ENCODE data around the gene SRPX. TPM values are rescaled to one million over a fixed set of nuclear protein-coding genes. Genes with fewer than 3 reads are reported as not detected.

The SRPX gene
- total and polyA plus RNA-seq, 2 donors from 2014 or later = 6.1 to 39.2 TPM

DNA sequence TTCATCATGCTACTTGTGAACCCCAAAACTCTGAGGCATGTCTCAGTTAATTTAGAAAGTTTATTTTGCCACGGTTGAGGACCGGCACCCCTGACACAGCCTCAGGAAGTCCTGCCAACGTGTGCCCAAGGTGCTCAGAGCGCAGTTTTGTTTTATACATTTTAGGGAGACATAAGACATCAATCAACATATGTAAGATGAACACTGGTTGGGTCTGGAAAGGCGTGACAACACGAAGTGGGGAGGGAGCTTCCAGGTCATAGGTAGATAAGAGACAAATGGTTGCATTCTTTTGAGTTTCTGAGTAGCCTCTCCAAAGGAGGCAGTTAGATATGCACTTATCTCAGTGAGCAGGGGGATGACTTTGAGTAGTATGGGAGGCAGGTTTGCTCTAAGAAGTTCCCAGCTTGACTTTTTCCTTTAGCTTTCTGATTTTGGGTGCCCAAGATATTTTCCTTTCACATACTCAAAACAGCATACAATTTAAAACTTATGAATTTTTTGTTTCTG lies 115.4 kb downstream of the SRPX start:
- DNase-seq = no peak
- Histone ChIP-seq H3K9ac (ENCODE audit: low read length in 3 of 3) (no peak overlapping the region), H3K4me1 (ENCODE audit: control insufficient read depth in 2 of 3, insufficient read depth in 2 of 3, low read depth in 1 of 3, low read length in 3 of 3) (no peaks in the 10 kb centered on the region), H3K27ac (ENCODE audit: low read depth in 2 of 2, low read length in 2 of 2) (no peak overlapping the region), H3K36me3 (ENCODE audit: control insufficient read depth in 2 of 3, insufficient read depth in 3 of 3, low read length in 3 of 3) (no peaks in the 10 kb centered on the region), H3K9me3 (ENCODE audit: control insufficient read depth in 2 of 3, insufficient read depth in 1 of 3, low read length in 3 of 3) (no peaks in the 10 kb centered on the region), H3K27me3 (ENCODE audit: control insufficient read depth, insufficient read depth, low read length) (no peaks in the 10 kb centered on the region), H3K4me3 (ENCODE audit: low read length in 3 of 3) (no peak overlapping the region)
- intact Hi-C loops (cut with DNase I) = no loop called here
- no peak for FAIRE-seq
- no peak for TF ChIP-seq CTCF (IDR thresholded peaks at IDR 0.05; ENCODE audit: borderline replicate concordance, extremely low read depth, insufficient read depth)

DNA sequence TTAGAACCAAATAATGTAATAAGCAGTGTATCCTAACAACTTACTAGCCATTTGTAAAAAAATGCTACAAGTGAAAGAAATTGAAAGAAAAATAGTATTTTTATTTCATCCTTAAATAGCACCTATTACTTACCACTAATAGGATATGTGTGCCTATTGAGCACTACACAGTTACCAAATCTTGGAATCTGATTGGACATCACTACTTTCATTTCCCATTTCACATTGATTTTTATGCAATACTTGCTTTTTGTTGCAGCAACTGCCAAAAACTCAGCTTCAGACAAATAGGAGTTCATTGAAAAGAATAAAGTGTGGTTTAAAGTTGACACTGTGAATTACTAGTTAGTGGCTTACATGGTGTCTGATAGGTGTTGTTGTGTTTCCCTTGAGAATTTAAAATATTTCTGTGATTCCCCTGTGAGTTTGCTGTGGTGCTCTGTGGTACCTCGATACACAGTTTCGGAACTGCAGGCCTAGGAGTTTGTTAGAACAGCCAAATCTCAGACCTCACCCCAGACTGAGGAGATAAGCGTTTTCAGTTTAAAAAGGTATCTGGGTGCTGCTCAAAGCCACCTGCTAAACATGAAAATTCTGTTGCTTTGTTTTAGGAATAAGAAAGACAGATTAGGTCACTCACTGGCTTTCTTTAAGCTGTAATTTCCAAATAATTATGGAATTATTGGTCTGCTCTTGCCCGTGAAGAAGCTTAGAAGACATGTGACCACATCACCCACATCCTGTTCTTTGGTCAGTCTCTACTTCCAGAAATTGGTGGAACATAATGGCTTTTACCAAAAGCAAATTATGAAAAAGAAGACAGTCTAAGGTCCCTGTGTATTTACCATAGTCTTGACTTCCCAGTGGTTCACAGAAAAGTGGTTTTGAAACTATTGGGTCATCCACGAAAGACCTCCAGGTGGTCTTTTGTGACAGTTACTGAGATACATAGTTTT lies 116.5 kb downstream of the SRPX start:
- FAIRE-seq (no peak), DNase-seq (no peak)
- no peaks in the 10 kb centered on the region for H3K27me3 ChIP-seq (ENCODE audit: control insufficient read depth, insufficient read depth, low read length)
- no peaks in the 10 kb centered on the region for H3K4me1 ChIP-seq (ENCODE audit: control insufficient read depth in 2 of 3, insufficient read depth in 2 of 3, low read depth in 1 of 3, low read length in 3 of 3)
- TF ChIP-seq CTCF (IDR thresholded peaks at IDR 0.05; ENCODE audit: borderline replicate concordance, extremely low read depth, insufficient read depth) = no peak
- no peak overlapping the region for H3K4me3 ChIP-seq (ENCODE audit: low read length in 3 of 3)
- no peak overlapping the region for H3K9ac ChIP-seq (ENCODE audit: low read length in 3 of 3)
- no peaks in the 10 kb centered on the region for H3K36me3 ChIP-seq (ENCODE audit: control insufficient read depth in 2 of 3, insufficient read depth in 3 of 3, low read length in 3 of 3)
- H3K27ac ChIP-seq (ENCODE audit: low read depth in 2 of 2, low read length in 2 of 2) = no peak overlapping the region
- H3K9me3 ChIP-seq (ENCODE audit: control insufficient read depth in 2 of 3, insufficient read depth in 1 of 3, low read length in 3 of 3) = peaks cover 0 to 2% (median 0%) of the 10 kb centered on the region in 3 donors
- intact Hi-C loops (cut with DNase I) = no loop called here

- Histone ChIP-seq H3K9ac (ENCODE audit: low read length in 3 of 3) (no peak overlapping the region), H3K4me3 (ENCODE audit: low read length in 3 of 3) (no peak overlapping the region), H3K27me3 (ENCODE audit: control insufficient read depth, insufficient read depth, low read length) (no peaks in the 10 kb centered on the region), H3K36me3 (ENCODE audit: control insufficient read depth in 2 of 3, insufficient read depth in 3 of 3, low read length in 3 of 3) (no peaks in the 10 kb centered on the region), H3K9me3 (ENCODE audit: control insufficient read depth in 2 of 3, insufficient read depth in 1 of 3, low read length in 3 of 3) (peaks cover 0 to 2% (median 0%) of the 10 kb centered on the region in 3 donors), H3K27ac (ENCODE audit: low read depth in 2 of 2, low read length in 2 of 2) (no peak overlapping the region), H3K4me1 (ENCODE audit: control insufficient read depth in 2 of 3, insufficient read depth in 2 of 3, low read depth in 1 of 3, low read length in 3 of 3) (no peaks in the 10 kb centered on the region)
- DNase-seq (no peak), FAIRE-seq (no peak)
- no peak for TF ChIP-seq CTCF (IDR thresholded peaks at IDR 0.05; ENCODE audit: borderline replicate concordance, extremely low read depth, insufficient read depth)
- intact Hi-C loops (cut with DNase I) = no loop called here
Observed at GRCh38 chrX:38102875-38103274, 117.8 kb downstream of the SRPX start.
